ENCODE measurements around the gene ITPRIP.

GRCh38 chr10:104260775-104261115 is 77.5 kb downstream of the ITPRIP start:
- TF ChIP-seq ESRRG (CRISPR knock-in tag; IDR thresholded peaks at IDR 0.05) (no peak), ZNF565 (CRISPR knock-in tag; conservative IDR thresholded peaks at IDR 0.05; ENCODE audit: low read depth) (no peak), PATZ1 (CRISPR knock-in tag; IDR thresholded peaks at IDR 0.05; ENCODE audit: borderline replicate concordance) (no peak), ARNTL (CRISPR knock-in tag; IDR thresholded peaks at IDR 0.05; ENCODE audit: borderline replicate concordance, low read depth) (no peak)
